Epithelial cell of esophagus (primary cell): ENCODE results near the gene ZNF502.

ENCODE experiments used
- DNase-seq: peaks from one replicate; pipeline ENCODE4 v3.0.0; 2010; ENCODE audit warnings: low read depth
- H3K4me3 ChIP-seq: 2 replicates; pipeline ENCODE4 v1.5.1; 2011; ENCODE audit warnings: mild to moderate bottlenecking, low read length, control low read depth
- CTCF ChIP-seq: IDR thresholded peaks from 2 replicates; pipeline ENCODE4 v1.5.1; 2011; ENCODE audit warnings: low read depth, mild to moderate bottlenecking, low read length, control low read depth, inconsistent platforms; ENCODE audit not compliant: insufficient read depth; ENCODE audit errors: missing control alignments

The ZNF502 gene

GRCh38 chr3:44771424-44772098 is 59.1 kb downstream of the ZNF502 start:
- no peak for TF ChIP-seq CTCF
- H3K4me3 ChIP-seq = no peak overlapping the region
- DNase-seq = no peak

- no peak for TF ChIP-seq CTCF
- no peak for DNase-seq
These were observed 59.6 kb downstream of the ZNF502 start for GRCh38 chr3:44772099-44772442.

More at GRCh38 chr3:44772099-44772442, 59.6 kb downstream of the ZNF502 start:
- no peak overlapping the region for H3K4me3 ChIP-seq
